BJ (cell line): Measurements from ENCODE around the gene MYLK. TPM values are rescaled to one million over a fixed set of nuclear protein-coding genes. Genes with fewer than 3 reads are reported as not detected.
A peak's percentile ranks its signal among the peaks of the same experiment; 100 is the strongest.

Experiments
- CTCF ChIA-PET: fragments of 350-600 bp; formaldehyde crosslinking; extraction: SDS; loops from one replicate; lab custom pipeline; 2021; ENCODE audit warnings: antibody characterized with exemption, inconsistent platforms; lab: Yijun Ruan, JAX
- POLR2A ChIA-PET: fragments of 300-600 bp; sonication (Branson Sonifier 250); formaldehyde crosslinking; extraction: SDS; loops from one replicate; lab custom pipeline; 2021; ENCODE audit warnings: antibody characterized with exemption; lab: Charles Lee
- DNase-seq: peaks from one replicate; pipeline ENCODE4 v3.0.0-alpha.2; 2011; ENCODE audit warnings: low read depth
- H3K27me3 ChIP-seq: 2 replicates; pipeline ENCODE4 v1.6.0; 2011; ENCODE audit warnings: low read length; ENCODE audit not compliant: control insufficient read depth, insufficient read depth
- H3K36me3 ChIP-seq: 2 replicates; pipeline ENCODE4 v1.5.1; 2011; ENCODE audit warnings: low read length; ENCODE audit not compliant: control insufficient read depth, insufficient read depth
- H3K4me3 ChIP-seq: 2 replicates; pipeline ENCODE4 v1.5.1; 2011; ENCODE audit warnings: low read depth, mild to moderate bottlenecking, control low read depth, low read length
- polyA plus RNA-seq: library from polyadenylated mRNA; depleted of rRNA; stranded (reverse); fragments of >200 nt; gene quantifications from 2 replicates; pipeline ENCODE4 v1.2.3, GENCODE V29; 2011
- TF ChIP-seq, protein P1 (sequence below): IDR thresholded peaks from 2 replicates; pipeline ENCODE4 v1.5.1; 2011; ENCODE audit warnings: low read depth, mild to moderate bottlenecking, control low read depth, inconsistent platforms, low read length, moderate library complexity; ENCODE audit not compliant: insufficient read depth

The MYLK gene
- polyA plus RNA-seq, 1 experiment, result 734 TPM

DNA sequence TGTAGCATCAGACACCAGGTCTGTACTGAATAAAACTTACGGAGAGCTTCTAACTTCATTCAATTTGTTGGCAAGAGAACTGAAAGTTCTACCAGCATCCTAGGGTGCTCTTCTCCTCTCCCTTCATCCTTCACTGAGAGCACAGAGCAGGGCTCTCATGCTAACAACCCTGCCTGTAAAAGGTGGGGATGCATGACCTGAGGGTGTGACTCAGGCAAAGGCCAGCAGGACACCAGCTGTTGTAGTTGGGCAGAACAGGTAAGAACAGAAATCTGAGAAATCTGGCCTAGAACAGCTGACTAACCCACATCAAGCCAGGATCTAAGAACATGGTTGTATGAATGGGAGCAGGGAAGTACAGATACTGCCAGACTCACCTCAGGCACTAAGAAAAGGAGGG is 64.2 kb downstream of the MYLK start:
- Histone ChIP-seq H3K4me3 (no peak overlapping the region), H3K36me3 (peaks cover 33% of the 10 kb centered on the region), H3K27me3 (no peaks in the 10 kb centered on the region)
- CTCF ChIA-PET, result interaction anchor here (0.6 to 1.6 kb wide), 3 partner anchors 10 to 260 kb away, joined by 3 to 4 read pairs (median 3); no protein-coding TSS in a partner anchor
- POLR2A ChIA-PET, result interaction anchor here (0.6 to 0.7 kb wide), 2 partner anchors 19 to 61 kb away, joined by 3 to 5 read pairs; no protein-coding TSS in a partner anchor
- no peak for DNase-seq
- TF ChIP-seq, protein P1, sequence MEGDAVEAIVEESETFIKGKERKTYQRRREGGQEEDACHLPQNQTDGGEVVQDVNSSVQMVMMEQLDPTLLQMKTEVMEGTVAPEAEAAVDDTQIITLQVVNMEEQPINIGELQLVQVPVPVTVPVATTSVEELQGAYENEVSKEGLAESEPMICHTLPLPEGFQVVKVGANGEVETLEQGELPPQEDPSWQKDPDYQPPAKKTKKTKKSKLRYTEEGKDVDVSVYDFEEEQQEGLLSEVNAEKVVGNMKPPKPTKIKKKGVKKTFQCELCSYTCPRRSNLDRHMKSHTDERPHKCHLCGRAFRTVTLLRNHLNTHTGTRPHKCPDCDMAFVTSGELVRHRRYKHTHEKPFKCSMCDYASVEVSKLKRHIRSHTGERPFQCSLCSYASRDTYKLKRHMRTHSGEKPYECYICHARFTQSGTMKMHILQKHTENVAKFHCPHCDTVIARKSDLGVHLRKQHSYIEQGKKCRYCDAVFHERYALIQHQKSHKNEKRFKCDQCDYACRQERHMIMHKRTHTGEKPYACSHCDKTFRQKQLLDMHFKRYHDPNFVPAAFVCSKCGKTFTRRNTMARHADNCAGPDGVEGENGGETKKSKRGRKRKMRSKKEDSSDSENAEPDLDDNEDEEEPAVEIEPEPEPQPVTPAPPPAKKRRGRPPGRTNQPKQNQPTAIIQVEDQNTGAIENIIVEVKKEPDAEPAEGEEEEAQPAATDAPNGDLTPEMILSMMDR, result no peak

DNA sequence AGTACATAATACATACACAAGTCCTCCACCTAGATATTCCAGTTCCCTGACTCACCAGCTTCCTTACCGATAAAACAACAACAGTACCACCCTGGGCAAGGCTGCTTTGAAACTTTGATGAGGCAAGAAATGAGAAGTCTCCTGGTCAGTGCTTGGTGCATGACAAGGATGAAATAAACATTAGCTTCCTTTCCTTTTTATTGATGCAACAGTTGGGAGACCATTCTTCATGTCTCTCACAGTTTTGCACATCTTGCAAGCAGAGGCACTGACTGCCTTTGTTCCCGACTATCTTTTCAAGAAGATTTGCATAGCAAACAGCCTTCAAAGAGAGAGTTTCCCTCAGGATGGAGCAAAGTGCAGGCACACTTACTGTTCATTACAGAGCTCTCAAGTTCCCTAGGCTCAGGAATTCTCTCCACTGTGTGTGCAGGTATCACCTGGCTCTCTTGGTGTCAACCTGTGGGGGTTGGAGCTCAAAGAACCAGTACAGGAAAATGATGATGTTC is 65.2 kb downstream of the MYLK start:
- CTCF ChIA-PET, result no interaction called here
- no peak overlapping the region for H3K4me3 ChIP-seq
- TF ChIP-seq, protein P1, result no peak
- DNase-seq, result no peak
- peaks cover 33% of the 10 kb centered on the region for H3K36me3 ChIP-seq
- POLR2A ChIA-PET, result interaction anchor here (0.6 to 1.1 kb wide), 3 partner anchors 61 to 69 kb away, joined by 3 to 12 read pairs (median 4); no protein-coding TSS in a partner anchor
- H3K27me3 ChIP-seq, result no peaks in the 10 kb centered on the region

- Histone ChIP-seq H3K4me3 (no peak overlapping the region), H3K36me3 (peaks cover 31% of the 10 kb centered on the region), H3K27me3 (no peaks in the 10 kb centered on the region)
- POLR2A ChIA-PET, result interaction anchor here (0.6 to 1.1 kb wide), 2 partner anchors 61 to 68 kb away, joined by 3 to 4 read pairs; no protein-coding TSS in a partner anchor
- TF ChIP-seq, protein P1, result no peak
- DNase-seq, result no peak
- CTCF ChIA-PET, result no interaction called here
Measured at GRCh38 chr3:123818324-123818920, 65.7 kb downstream of the MYLK start.

GRCh38 chr3:123817413-123817812 is 66.7 kb downstream of the MYLK start:
- H3K27me3 ChIP-seq, result no peaks in the 10 kb centered on the region
- ChIA-PET CTCF (interaction anchor here (0.6 to 1.3 kb wide), 3 partner anchors 33 to 94 kb away, joined by 3 to 6 read pairs (median 4); no protein-coding TSS in a partner anchor), POLR2A (no interaction called here)
- TF ChIP-seq, protein P1, result no peak
- no peak overlapping the region for H3K4me3 ChIP-seq
- DNase-seq, result no peak
- H3K36me3 ChIP-seq, result peaks cover 27% of the 10 kb centered on the region

DNA sequence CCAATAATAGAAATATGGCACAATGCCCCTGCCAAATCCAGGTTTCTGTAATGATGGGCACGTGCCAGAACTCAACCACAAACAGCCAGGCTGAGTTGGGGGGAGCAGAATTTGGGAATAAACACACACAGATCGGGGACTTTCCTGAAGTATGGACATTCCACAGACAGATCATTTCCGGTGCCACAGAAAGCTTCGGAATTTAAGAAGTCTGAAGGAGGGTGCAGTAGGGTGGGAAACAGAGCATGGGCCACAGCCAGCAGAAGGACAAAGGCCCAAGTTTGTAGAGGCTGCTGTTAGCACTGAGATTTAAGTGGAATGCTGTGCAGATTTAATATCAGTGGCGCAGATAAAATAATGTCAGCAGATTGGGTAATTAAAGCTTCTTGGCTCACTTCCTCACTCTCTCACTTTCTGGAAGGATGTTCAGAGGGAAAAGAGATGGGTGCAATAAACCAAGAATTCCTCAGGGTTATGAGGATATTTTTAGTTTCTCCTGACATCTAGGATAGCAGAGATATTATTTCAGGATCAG is 67.4 kb downstream of the MYLK start:
- DNase-seq, result peak; percentile 89
- CTCF ChIA-PET, result interaction anchor here (0.6 to 1.5 kb wide), 5 partner anchors 11 to 164 kb away, joined by 3 to 6 read pairs (median 4); no protein-coding TSS in a partner anchor
- peaks cover 26% of the 10 kb centered on the region for H3K36me3 ChIP-seq
- TF ChIP-seq, protein P1, result no peak
- H3K4me3 ChIP-seq, result no peak overlapping the region
- POLR2A ChIA-PET, result interaction anchor here (1.0 kb wide), 1 partner anchor 14 kb away, joined by 4 read pairs; no protein-coding TSS in a partner anchor
- no peaks in the 10 kb centered on the region for H3K27me3 ChIP-seq
